NCI-H1092 (cell line): ENCODE results near the gene USF2.
"Not testable (repeated sequence)": the region's sequence is repeated elsewhere in the genome, so short reads cannot be mapped to it uniquely, and the experiment has no call there.

Experiments used
- DNase-seq: peaks from one replicate; lab custom pipeline; 2025; lab: John Stamatoyannopoulos, UW

The USF2 gene

GRCh38 chr19:35285465-35285864 is 16.7 kb downstream of the USF2 start:
- DNase-seq: not testable (repeated sequence)

- DNase-seq: not testable (repeated sequence)
Measured at GRCh38 chr19:35286101-35286500, 17.3 kb downstream of the USF2 start.

- no peak for DNase-seq
Measured at GRCh38 chr19:35287713-35288112, 19.0 kb downstream of the USF2 start.

- no peak for DNase-seq
Measured at GRCh38 chr19:35288331-35288730, 19.6 kb downstream of the USF2 start.

GRCh38 chr19:35288906-35289305 is 20.1 kb downstream of the USF2 start:
- no peak for DNase-seq

DNA sequence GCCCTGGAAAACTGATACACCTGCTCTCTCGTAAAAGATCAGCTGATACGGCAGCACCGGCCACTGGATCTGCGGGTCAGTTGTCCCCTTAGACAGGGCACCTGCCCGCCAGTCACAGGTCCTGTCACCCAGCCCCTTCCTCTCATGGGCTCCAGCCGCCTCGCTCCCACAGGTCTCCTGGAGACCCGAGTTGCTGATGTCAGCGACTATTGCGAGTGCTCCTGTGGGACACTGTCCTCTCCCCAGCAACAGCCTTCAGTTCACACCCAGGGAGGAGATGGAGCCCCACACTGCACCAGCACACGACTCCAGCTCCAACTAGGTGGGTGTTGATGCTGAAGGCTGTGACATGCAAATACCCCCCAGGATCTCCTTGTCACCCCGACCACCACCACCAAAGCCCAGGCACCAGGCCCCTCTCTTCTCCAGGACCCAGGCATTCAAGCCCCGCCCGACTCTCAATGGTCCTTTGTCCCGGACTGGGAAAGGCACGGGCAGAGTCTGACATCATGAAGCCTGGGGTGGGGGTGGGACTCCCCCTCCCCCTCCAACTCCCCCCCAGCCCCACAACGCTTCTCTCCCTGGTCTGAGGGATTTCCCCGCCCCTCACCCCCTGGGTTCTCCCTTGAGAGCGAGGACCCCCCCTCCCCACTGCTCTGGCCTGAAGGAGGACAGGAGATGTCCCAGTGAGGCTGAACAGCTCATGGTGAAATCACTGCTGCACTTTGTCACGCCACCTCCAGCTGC is 21.8 kb downstream of the USF2 start:
- no peak for DNase-seq

- no peak for DNase-seq
Measured at GRCh38 chr19:35291259-35291658, 22.5 kb downstream of the USF2 start.

GRCh38 chr19:35291916-35292315 is 23.2 kb downstream of the USF2 start, which contains the start of gene MAG:
TSS of gene MAG (plus strand) at chr19:35292161. CDS start at chr19:35295409, 3,248 bp downstream.
- DNase-seq: no peak

DNA sequence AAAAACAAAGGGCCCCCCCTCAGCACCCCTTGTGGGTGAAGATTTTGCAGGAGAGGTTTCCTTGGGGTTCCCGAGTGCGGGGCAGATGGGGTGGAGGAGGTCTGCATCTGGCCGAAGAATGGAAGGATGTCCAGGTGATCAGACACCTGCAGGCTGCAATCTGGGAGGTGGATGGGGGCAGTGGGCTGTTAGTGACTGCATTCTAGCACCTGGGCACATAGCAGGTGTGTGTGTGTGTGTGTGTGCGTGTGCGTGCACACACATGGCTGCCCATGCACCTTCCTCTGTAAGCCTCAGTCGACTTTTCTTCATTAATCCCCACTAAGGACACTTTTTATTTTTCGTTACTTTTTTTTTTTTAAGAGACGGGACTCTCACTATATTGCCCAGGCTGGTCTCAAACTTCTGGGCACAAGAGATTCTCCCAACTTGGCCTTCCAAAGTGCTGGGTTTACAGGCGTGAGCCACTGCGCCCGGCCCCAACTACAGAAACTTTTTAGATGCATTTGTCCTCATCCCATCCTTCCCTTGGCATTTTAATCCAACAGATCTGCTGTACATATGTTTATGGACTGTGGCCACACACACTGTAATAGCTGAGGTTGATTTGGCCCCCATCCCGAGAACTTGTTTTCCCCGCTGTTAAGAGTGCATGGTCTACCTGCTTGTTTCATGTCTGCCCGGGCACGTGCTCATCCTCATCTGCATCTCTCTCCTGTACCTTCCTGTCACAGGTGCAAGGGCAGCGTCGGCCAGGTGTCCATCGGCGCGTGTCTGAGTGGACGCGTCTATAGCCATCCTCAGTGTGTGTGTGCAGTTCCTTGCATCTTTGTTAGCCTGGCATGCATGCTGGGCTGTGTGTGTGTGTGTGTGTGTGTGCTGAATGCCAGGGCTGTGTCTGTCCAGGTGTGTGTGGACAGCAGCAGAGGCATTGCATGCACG is 23.9 kb downstream of the USF2 start:
- DNase-seq: no peak

- DNase-seq: no peak
Measured at GRCh38 chr19:35293363-35293739, 24.6 kb downstream of the USF2 start.

DNA sequence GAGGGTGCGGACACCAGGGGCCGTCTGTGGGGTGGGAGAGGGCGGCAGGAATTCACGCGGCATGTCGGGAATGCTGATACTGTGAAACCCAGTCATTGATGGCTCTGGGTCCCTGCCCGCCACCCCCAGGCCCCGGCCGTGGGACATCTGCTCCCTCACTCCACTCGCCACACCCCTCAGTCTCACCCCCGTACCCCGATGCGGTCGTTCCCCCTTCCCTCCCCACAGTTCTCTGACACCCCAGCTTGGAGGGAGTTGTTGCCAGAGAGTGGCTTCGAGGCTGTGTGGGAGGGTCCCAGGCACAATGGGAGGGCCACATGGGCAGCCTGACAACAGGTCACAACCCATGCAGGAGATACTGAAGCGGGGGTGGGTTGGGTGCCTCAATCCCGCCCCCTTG is 25.0 kb downstream of the USF2 start:
- DNase-seq: no peak

- no peak for DNase-seq
Measured at GRCh38 chr19:35294328-35294727, 25.6 kb downstream of the USF2 start.

- DNase-seq: no peak
Measured at GRCh38 chr19:35294859-35295791, 26.4 kb downstream of the USF2 start.

- DNase-seq: no peak
Measured at GRCh38 chr19:35295792-35296462, 27.2 kb downstream of the USF2 start.

DNA sequence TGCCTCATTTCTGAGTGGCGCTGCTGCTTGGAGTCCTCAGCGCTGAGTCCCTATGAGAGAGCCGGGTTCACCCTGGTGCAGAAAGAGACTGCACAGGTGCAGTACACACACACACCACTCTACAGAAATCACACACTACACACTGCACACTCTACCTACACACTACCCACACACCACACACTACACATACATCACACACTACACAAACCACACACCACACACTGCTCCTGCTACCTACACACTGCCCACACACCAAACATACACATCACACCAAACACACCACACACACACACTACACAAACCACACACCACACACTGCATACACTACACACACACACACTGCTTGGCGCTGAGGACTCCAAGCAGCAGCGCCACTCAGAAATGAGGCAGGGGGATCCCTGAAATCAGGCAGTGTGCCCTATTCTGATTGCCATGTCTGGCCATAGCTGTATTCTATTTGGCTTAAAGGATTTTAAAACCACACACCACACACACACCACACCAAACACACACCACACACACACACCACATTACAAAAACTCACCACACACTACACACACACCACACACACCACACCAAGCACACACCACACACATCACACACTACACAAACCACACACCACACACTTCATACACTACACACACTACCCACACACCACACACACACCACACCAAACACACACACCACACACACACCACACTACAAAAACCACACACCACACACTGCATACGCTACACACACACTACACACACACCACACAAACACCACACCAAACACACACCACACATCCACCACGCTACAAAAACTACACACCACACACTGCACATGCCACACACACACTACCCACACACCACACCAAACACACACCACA is 28.1 kb downstream of the USF2 start:
- no peak for DNase-seq

DNA sequence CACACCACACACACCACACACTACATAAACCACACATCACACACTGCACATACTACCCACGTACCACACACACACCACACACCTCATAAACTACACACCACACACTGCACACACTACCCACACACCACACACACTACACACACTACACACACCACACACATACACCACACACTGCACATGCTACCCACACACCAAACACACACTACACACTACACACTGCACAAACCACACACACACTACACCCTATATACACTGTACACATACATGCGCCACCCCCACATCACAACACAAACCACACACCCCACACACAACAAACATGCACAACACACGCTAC is 28.7 kb downstream of the USF2 start:
- no peak for DNase-seq

DNA sequence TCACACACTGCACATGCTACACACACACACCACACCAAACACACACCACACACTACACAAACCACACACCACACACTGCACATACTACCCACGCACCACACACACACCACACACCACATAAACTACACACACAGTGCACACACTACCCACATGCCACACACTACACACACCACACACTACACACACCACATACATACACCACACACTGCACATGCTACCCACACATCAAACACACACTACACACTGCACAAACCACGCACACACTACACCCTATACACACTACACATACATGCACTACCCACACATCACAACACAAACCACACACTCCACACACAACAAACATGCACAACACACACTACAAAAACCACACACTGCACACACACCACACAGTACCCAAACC is 29.2 kb downstream of the USF2 start:
- no peak for DNase-seq

- DNase-seq: no peak
Measured at GRCh38 chr19:35298561-35298972, 29.8 kb downstream of the USF2 start.

- DNase-seq: no peak
Measured at GRCh38 chr19:35299523-35300338, 31.0 kb downstream of the USF2 start.

DNA sequence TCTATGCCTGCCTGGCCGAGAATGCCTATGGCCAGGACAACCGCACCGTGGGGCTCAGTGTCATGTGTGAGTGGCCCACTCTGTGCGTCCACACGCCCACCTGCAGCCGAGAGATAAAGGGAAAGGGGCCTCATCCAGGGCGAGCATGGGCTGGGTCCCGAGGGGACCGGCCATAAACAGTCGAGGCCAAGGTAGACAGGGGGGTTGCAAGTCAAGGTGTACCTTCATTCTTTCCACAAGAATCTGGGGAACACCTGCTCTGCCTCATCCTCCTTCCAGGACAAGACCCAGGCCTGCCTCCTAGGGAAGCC is 31.5 kb downstream of the USF2 start:
- DNase-seq: no peak
